Liver (tissue), 9 donors: ENCODE results near the gene FARP1. TPM values are rescaled to one million over a fixed set of nuclear protein-coding genes. Genes with fewer than 3 reads are reported as not detected.

Source experiments
- DNase-seq: peaks from one replicate; pipeline ENCODE4 v3.0.0-alpha.2; 2017; ENCODE audit warnings: low spot score
- H3K27ac ChIP-seq, 2 donors: one replicate each; pipeline ENCODE4 v1.7.0; 2013; ENCODE audit warnings: inconsistent platforms in 2 of 2, low read length in 2 of 2, control low read depth in 1 of 2, low read depth in 1 of 2, mild to moderate bottlenecking in 1 of 2
- H3K27me3 ChIP-seq, 4 donors: one replicate each; pipeline versions ENCODE4 v1.6.1 to v1.7.0; 2013; ENCODE audit warnings: low read length in 3 of 4, inconsistent platforms in 1 of 4, mild to moderate bottlenecking in 1 of 4, moderate library complexity in 1 of 4; ENCODE audit not compliant: control insufficient read depth in 4 of 4, insufficient read depth in 4 of 4
- H3K36me3 ChIP-seq, 4 donors: one replicate each; pipeline versions ENCODE4 v1.6.1 to v1.7.0; 2013; ENCODE audit warnings: low read length in 3 of 4, mild to moderate bottlenecking in 3 of 4, low read depth in 1 of 4, moderate library complexity in 1 of 4; ENCODE audit not compliant: control insufficient read depth in 4 of 4, insufficient read depth in 3 of 4
- H3K4me1 ChIP-seq, 4 donors: one replicate each; pipeline versions ENCODE4 v1.6.1 to v1.7.0; 2013; ENCODE audit warnings: low read length in 3 of 4, mild to moderate bottlenecking in 3 of 4, moderate library complexity in 1 of 4; ENCODE audit not compliant: control insufficient read depth in 4 of 4, insufficient read depth in 4 of 4
- H3K4me3 ChIP-seq, 3 donors: one replicate each; pipeline versions ENCODE4 v1.6.1 to v1.7.0; 2013; ENCODE audit warnings: low read length in 3 of 3, control low read depth in 1 of 3, low read depth in 1 of 3, mild to moderate bottlenecking in 1 of 3
- H3K9ac ChIP-seq, 2 donors: one replicate each; pipeline ENCODE4 v1.7.0; 2013; ENCODE audit warnings: low read length in 2 of 2, mild to moderate bottlenecking in 2 of 2, moderate library complexity in 2 of 2, control low read depth in 1 of 2, low read depth in 1 of 2
- H3K9me3 ChIP-seq, 4 donors: one replicate each; pipeline versions ENCODE4 v1.6.1 to v1.7.0; 2013; ENCODE audit warnings: low read length in 3 of 4; ENCODE audit not compliant: control insufficient read depth in 4 of 4
- EGR1 ChIP-seq, 2 donors: IDR thresholded peaks; 2 replicates each; pipeline ENCODE4 v1.6.1; 2016 to 2018; ENCODE audit warnings: antibody characterized with exemption in 2 of 2, low read depth in 2 of 2
- FOXA1 ChIP-seq: IDR thresholded peaks from 2 replicates; pipeline ENCODE4 v1.6.1; 2016; ENCODE audit warnings: antibody characterized with exemption
- FOXA2 ChIP-seq: IDR thresholded peaks from 2 replicates; pipeline ENCODE4 v1.6.1; 2016; ENCODE audit warnings: antibody characterized with exemption
- GABPA ChIP-seq, 2 donors: IDR thresholded peaks in 1 of 2; conservative IDR thresholded peaks in 1 of 2; 2 replicates each; pipeline ENCODE4 v1.6.1; 2016; ENCODE audit warnings: antibody characterized with exemption in 2 of 2, mild to moderate bottlenecking in 1 of 2, moderate library complexity in 1 of 2
- HNF4A ChIP-seq, 2 donors: conservative IDR thresholded peaks; 2 replicates each; pipeline ENCODE4 v1.6.1; 2016; ENCODE audit warnings: antibody characterized with exemption in 2 of 2, mild to moderate bottlenecking in 2 of 2
- HNF4G ChIP-seq: IDR thresholded peaks from 2 replicates; pipeline ENCODE4 v1.6.1; 2016; ENCODE audit warnings: antibody characterized with exemption
- JUND ChIP-seq, 2 donors: IDR thresholded peaks; 2 replicates each; pipeline ENCODE4 v1.6.1; 2016; ENCODE audit warnings: antibody characterized with exemption in 2 of 2
- RXRA ChIP-seq, 2 donors: IDR thresholded peaks; 2 replicates each; pipeline ENCODE4 v1.6.1; 2017 to 2018; ENCODE audit warnings: antibody characterized with exemption in 2 of 2, mild to moderate bottlenecking in 1 of 2
- SP1 ChIP-seq: IDR thresholded peaks from 2 replicates; pipeline ENCODE4 v1.6.1; 2018; ENCODE audit warnings: antibody characterized with exemption, mild to moderate bottlenecking
- YY1 ChIP-seq: IDR thresholded peaks from 2 replicates; pipeline ENCODE4 v1.6.1; 2016; ENCODE audit warnings: antibody characterized with exemption, mild to moderate bottlenecking
- WGBS: extraction: QIAGEN DNeasy Blood & Tissue Kit; methylation state at CpG from one replicate; pipeline ENCODE4 v1.1.7; 2013; 5-methylcytosine and 5-hydroxymethylcytosine counted together
- polyA plus RNA-seq, 2 donors: library from polyadenylated mRNA; stranded (reverse) in 1 of 2; unstranded in 1 of 2; fragments of 200-250 nt in 1 of 2; fragments of >200 nt in 1 of 2; fragmentation: Nextera tagmentation in 1 of 2; extraction: Ambion mirVana in 1 of 2; gene quantifications; one replicate each; pipeline versions ENCODE4 v1.2.1 to v1.2.3, GENCODE V29; 2013 to 2015
- total RNA-seq, 2 donors: library from RNA; depleted of rRNA; stranded (reverse); fragments of >200 nt; gene quantifications; one replicate each; pipeline ENCODE4 v1.2.3, GENCODE V29; 2014
- TF ChIP-seq, protein P1 (sequence below): IDR thresholded peaks from 2 replicates; pipeline ENCODE4 v1.6.1; 2016; ENCODE audit warnings: antibody characterized with exemption
- TF ChIP-seq, protein P2 (sequence below): fragments of 150-350 bp; IDR thresholded peaks from 2 replicates; pipeline ENCODE4 v1.5.1; 2017; ENCODE audit warnings: improper control_type of control experiment, low read depth, low read length; ENCODE audit not compliant: missing input control
- TF ChIP-seq, protein P3 (sequence below): IDR thresholded peaks from 2 replicates; pipeline ENCODE4 v1.6.1; 2016; ENCODE audit warnings: antibody characterized with exemption
- TF ChIP-seq, protein P4 (sequence below): IDR thresholded peaks from 2 replicates; pipeline ENCODE4 v1.6.1; 2016; ENCODE audit warnings: antibody characterized with exemption, mild to moderate bottlenecking
- TF ChIP-seq, protein P5 (sequence below): IDR thresholded peaks from 2 replicates; pipeline ENCODE4 v1.6.1; 2016; ENCODE audit warnings: antibody characterized with exemption
- donor health status: healthy.
- donor health status: healthy.
- donor health status: healthy.
- donor health status: healthy.
- donor health status: healthy.

Gene FARP1
- total and polyA plus RNA-seq, 4 donors, result 28.4 to 62.6 (median 39.8) TPM

DNA sequence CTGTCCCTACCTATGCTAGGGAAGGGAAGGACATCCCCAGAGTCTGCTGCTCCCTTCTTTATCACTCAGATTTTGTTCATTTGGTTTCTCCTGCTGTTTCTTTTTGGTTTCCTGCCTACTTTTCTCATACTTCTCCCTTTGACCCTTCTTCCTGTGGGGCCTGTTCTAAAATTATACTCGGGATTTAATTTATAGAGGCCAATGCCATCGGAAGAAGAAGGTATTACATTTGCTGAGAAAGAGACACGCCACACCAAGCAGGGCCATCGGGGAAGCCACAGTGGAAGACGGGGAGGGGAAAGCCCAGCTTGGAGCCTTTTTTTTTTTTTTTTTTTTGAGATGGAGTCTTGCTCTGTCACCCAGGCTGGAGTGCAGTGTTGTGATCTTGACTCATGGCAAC lies 46.8 kb upstream of the FARP1 start:
- TF ChIP-seq, protein P1, sequence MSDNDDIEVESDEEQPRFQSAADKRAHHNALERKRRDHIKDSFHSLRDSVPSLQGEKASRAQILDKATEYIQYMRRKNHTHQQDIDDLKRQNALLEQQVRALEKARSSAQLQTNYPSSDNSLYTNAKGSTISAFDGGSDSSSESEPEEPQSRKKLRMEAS, result no peak
- TF ChIP-seq HNF4A (conservative IDR thresholded peaks at IDR 0.05), result no peak
- TF ChIP-seq, protein P2, sequence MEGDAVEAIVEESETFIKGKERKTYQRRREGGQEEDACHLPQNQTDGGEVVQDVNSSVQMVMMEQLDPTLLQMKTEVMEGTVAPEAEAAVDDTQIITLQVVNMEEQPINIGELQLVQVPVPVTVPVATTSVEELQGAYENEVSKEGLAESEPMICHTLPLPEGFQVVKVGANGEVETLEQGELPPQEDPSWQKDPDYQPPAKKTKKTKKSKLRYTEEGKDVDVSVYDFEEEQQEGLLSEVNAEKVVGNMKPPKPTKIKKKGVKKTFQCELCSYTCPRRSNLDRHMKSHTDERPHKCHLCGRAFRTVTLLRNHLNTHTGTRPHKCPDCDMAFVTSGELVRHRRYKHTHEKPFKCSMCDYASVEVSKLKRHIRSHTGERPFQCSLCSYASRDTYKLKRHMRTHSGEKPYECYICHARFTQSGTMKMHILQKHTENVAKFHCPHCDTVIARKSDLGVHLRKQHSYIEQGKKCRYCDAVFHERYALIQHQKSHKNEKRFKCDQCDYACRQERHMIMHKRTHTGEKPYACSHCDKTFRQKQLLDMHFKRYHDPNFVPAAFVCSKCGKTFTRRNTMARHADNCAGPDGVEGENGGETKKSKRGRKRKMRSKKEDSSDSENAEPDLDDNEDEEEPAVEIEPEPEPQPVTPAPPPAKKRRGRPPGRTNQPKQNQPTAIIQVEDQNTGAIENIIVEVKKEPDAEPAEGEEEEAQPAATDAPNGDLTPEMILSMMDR, result no peak
- TF ChIP-seq, protein P3, sequence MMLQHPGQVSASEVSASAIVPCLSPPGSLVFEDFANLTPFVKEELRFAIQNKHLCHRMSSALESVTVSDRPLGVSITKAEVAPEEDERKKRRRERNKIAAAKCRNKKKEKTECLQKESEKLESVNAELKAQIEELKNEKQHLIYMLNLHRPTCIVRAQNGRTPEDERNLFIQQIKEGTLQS, result no peak
- TF ChIP-seq EGR1 (IDR thresholded peaks at IDR 0.05; ENCODE audit: low read depth in 2 of 2), result no peak
- TF ChIP-seq GABPA (IDR thresholded peaks at IDR 0.05 in 1 of 2, conservative IDR thresholded peaks at IDR 0.05 in 1 of 2), result no peak
- TF ChIP-seq SP1, result no peak
- no peak for TF ChIP-seq FOXA1
- TF ChIP-seq YY1, result no peak
- TF ChIP-seq, protein P4, sequence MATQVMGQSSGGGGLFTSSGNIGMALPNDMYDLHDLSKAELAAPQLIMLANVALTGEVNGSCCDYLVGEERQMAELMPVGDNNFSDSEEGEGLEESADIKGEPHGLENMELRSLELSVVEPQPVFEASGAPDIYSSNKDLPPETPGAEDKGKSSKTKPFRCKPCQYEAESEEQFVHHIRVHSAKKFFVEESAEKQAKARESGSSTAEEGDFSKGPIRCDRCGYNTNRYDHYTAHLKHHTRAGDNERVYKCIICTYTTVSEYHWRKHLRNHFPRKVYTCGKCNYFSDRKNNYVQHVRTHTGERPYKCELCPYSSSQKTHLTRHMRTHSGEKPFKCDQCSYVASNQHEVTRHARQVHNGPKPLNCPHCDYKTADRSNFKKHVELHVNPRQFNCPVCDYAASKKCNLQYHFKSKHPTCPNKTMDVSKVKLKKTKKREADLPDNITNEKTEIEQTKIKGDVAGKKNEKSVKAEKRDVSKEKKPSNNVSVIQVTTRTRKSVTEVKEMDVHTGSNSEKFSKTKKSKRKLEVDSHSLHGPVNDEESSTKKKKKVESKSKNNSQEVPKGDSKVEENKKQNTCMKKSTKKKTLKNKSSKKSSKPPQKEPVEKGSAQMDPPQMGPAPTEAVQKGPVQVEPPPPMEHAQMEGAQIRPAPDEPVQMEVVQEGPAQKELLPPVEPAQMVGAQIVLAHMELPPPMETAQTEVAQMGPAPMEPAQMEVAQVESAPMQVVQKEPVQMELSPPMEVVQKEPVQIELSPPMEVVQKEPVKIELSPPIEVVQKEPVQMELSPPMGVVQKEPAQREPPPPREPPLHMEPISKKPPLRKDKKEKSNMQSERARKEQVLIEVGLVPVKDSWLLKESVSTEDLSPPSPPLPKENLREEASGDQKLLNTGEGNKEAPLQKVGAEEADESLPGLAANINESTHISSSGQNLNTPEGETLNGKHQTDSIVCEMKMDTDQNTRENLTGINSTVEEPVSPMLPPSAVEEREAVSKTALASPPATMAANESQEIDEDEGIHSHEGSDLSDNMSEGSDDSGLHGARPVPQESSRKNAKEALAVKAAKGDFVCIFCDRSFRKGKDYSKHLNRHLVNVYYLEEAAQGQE, result no peak
- TF ChIP-seq, protein P5, sequence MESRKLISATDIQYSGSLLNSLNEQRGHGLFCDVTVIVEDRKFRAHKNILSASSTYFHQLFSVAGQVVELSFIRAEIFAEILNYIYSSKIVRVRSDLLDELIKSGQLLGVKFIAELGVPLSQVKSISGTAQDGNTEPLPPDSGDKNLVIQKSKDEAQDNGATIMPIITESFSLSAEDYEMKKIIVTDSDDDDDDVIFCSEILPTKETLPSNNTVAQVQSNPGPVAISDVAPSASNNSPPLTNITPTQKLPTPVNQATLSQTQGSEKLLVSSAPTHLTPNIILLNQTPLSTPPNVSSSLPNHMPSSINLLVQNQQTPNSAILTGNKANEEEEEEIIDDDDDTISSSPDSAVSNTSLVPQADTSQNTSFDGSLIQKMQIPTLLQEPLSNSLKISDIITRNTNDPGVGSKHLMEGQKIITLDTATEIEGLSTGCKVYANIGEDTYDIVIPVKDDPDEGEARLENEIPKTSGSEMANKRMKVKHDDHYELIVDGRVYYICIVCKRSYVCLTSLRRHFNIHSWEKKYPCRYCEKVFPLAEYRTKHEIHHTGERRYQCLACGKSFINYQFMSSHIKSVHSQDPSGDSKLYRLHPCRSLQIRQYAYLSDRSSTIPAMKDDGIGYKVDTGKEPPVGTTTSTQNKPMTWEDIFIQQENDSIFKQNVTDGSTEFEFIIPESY, result no peak
- no peak for TF ChIP-seq JUND (IDR thresholded peaks at IDR 0.05)
- TF ChIP-seq HNF4G, result no peak
- DNase-seq, result no peak
- Histone ChIP-seq H3K9me3 (no peaks in the 10 kb centered on the region), H3K4me1 (peaks cover 0 to 5% (median 1%) of the 10 kb centered on the region in 4 donors), H3K9ac (no peak overlapping the region), H3K36me3 (no peaks in the 10 kb centered on the region), H3K27me3 (no peaks in the 10 kb centered on the region), H3K27ac (no peak overlapping the region), H3K4me3 (no peak overlapping the region)
- WGBS, result 56% methylated on average over 5 of the region's 5 CpGs

DNA sequence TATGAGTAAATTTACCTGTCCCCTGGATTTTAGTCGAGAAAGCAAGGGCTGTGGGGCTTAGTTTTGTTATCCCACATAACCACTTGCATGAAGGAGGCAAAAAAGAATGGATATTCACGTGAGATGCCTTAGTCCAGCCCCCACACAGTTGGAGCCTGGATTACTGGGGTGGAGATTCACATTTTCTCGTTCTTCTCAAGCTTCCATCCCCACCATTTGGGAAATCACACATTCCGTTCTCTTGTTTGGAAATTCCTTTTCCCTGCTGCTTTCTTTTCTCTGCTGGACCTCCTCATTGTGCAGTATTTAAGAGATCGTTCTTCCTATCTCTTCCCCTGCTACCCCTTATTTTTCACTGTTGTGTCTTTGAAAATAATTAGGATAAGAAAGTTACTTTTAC lies 45.1 kb upstream of the FARP1 start:
- H3K9me3 ChIP-seq, result no peaks in the 10 kb centered on the region
- H3K4me3 ChIP-seq, result no peak overlapping the region
- H3K27ac ChIP-seq, result no peak overlapping the region
- H3K27me3 ChIP-seq, result no peaks in the 10 kb centered on the region
- no peaks in the 10 kb centered on the region for H3K36me3 ChIP-seq
- 89% methylated on average over 5 of the region's 5 CpGs for WGBS
- no peak for DNase-seq
- peaks cover 0 to 5% (median 1%) of the 10 kb centered on the region in 4 donors for H3K4me1 ChIP-seq
- H3K9ac ChIP-seq, result no peak overlapping the region
- TF ChIP-seq, protein P2, result no peak
- TF ChIP-seq HNF4A (conservative IDR thresholded peaks at IDR 0.05), result no peak
- no peak for TF ChIP-seq RXRA (IDR thresholded peaks at IDR 0.05)
- no peak for TF ChIP-seq FOXA2
